HG03280 (cell line): Measurements from ENCODE around the gene GPC4.

Experiments used
- ATAC-seq: cut with Tn5 transposase; IDR thresholded peaks from one replicate; pipeline ENCODE4 v1.9.1; 2021; ENCODE audit warnings: mild to moderate bottlenecking, moderate library complexity; ENCODE audit not compliant: unreplicated experiment

Gene GPC4

DNA sequence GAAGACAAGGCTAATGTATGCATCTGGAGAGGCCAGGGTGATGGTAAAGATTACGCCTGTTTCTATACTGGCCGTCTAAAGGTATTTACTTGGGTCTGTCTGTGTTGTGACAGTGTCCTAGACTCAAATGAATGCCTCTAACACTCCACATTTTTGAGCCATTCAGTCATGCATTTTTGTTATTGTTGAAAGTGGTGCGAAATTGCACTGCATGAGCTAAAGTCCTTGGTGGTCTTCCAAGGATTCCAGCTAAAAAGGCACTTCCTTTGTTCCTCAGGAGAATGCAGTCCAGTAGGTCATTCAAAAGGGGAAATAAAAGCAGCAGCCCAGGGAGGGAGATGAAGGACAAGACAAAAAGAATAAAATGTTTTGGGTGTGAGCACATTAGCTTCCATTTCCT lies 3.0 kb downstream of the GPC4 start:
- no peak for ATAC-seq

DNA sequence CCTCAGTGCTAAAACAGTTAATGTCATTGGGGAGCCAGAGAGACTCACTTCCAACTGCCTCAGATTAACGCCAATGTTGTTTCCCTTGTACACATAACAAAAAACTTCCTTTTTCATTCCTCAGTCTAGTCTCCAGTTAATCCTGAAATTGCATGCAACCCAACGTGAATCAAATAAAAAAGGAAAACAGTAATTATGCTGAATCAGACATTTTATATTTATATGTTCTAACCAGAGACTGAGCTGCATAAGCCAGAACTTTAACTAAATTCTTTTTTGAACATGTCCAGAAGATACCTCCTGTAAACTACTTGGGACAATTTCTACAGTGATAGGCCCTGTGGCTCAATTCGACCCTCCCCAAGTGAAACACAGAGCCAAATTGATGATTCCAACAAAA lies 4.7 kb downstream of the GPC4 start:
- no peak for ATAC-seq

DNA sequence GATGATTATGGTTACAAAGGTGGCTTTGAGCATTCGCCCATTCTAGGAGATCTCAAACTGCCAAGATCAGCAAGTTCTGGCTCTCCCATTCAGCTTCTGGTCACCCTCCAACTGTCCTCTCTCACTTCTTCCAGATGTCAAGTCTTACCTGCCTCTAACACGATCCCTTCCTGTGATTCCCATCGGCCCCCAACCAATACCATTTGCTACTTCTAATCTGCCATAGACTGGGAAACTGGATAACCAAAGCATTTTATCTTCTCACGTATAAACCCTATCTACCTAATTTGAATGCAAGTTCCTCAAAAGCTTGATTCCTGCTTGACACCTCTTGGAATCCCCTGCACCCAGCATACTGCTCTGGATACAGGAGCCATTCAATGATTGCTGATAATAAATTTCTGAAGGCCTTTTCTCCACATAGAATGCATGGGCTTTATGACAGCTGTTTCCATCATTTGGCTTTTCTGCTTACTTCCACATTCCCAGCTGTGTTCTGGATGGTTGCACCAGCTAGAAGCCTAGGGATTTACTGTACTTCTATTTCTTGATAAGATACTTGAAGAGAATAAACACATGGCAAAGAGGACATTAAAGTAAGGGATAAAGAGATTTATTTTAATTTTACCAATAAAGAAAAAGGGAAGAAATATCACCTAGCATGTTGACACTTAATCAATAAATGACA lies 9.6 kb downstream of the GPC4 start:
- ATAC-seq: no peak

DNA sequence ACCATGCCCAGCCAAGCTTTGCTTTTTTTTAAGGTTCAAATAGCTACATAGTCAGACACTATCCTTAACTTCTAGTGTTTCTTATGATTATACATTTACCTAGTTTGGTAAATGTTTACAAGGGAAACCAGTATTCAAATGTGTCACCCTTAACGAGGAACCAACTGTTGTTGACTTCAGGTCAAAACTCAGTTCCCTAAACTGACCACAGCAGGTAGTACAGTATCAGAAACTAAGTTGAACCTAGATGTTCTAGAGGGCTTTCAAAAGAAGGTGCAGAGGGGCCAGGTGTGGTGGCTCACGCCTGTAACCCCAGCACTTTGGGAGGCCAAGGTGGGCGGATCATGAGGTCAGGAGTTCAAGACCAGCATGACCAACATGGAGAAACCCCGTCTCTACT lies 11.3 kb downstream of the GPC4 start:
- ATAC-seq: no peak

DNA sequence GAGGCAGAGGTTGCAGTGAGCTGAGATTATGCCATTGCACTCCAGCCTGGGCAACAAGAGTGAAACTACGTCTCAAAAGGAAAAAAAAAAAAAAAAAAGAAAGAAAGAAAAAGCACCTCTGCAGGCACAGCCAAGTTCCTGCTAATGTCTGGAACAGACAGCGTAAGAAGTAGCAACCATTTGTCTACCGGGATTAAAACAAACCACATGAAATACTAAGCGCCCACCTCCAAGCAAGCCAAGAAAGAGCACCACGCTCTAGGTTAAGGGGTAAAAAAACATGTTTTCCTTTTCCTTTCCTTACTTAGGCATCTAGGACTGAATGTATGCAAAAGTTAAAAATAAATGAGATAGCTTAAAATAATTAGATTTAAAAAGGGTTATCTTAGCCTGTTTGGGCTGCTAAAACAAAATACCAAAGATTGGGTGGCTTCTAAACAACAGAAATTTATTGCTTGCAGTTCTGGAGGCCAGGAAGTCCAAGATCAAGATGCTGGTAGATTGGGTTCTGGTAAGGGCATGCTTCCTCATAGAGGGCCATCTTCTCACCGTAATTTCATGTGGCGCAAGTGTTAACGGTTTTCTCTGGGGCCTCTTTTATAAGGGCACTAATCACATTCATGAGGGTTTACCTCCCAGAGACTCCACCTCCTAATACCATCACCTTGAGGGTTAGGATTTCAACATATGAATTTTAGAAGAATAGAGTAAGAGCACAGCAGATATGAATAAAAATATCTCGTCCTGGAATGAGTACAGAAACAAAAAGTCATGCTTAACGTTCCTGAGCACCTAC lies 12.3 kb downstream of the GPC4 start:
- no peak for ATAC-seq

DNA sequence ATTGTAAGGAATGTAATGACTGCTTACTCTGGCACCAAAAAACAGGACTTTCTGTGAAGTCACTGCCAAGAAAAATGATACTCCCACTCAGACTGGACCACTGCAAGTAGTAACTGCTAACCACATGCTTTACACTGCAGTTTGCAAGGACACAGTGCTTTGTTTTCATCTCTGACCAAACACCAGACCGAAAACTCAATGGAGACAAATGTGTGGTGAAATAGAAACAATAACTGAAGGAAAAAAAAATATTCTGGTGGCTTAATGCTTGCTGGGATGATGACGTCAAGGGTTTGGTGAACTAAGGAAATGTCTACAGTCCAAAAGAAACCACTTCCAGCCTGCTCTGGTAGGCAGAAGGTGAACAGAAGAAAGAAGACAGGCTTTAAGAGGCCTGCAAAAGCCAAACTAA lies 13.2 kb downstream of the GPC4 start:
- no peak for ATAC-seq

DNA sequence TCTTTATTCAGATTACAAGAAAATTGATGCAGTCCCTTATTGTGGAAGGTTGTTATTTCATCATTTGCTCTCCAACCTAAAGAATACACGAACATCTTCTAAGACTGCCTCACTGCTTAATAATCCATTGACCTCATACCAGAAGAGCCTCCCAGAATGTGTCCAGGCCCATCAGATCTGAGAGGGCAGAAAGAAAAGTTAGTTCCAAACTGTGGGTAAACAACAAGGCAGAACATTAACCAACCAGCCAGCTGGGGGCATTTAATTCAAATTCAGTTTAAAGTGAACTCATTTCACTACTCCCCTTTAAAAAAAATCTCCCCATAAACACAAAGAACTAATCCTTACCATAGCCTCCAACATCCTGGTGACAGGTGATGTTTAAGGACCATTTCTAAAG lies 13.8 kb downstream of the GPC4 start:
- no peak for ATAC-seq

DNA sequence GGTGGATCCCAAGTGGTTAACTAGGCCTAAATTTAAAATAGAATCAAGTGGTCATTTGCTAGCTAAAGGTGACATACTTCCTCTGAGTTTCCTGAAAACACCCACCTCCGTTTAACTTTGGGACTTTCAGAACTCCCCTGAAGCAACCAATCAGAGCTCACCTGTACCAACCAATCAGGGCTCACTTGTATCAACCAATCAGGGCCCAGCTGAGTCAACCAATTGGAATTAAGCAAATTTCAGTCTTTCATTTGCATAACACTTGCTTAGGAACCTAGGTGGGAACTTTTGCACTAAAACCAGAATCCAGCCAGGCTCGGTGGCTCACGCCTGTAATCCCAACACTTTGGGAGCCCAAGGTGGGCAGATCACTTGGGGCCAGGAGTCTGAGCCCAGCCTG lies 15.9 kb downstream of the GPC4 start:
- ATAC-seq: no peak

DNA sequence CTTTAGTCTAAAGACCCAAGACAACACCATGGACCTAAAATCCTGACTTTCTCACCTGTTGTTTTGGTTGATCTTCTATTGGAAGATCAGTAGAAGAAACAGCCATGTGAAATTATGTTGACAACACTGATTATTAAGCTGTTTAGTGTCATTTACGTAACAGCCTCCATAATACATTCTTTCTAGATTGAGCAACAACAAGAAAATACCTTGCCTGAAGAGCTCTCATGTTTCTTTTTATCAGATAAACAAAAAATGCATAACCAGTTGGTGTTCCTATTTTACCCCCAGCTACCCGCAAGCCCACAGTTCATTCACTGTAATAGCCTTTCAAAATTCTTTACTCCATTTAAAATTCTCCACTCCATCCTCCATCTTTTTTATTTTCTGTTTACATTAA lies 20.5 kb downstream of the GPC4 start:
- ATAC-seq: no peak

DNA sequence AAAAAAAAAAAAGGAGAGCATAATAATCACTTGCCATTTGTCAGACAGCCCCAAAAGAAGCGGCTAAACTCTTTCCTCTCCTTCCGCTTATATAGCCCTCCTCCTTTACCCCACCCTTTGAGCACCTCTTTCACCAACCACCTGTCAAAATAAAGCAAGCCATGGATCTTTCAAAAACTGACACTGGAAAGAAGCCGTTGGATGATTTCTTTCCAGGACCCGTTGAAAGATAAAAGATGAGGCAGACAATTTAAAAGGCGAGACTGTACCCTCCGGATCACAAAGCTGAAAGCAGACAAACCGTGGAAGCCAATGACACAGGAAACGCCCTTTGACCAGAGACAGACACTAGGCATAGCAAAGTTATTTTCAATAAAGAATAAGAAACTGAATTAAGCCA lies 22.6 kb downstream of the GPC4 start:
- ATAC-seq: no peak

DNA sequence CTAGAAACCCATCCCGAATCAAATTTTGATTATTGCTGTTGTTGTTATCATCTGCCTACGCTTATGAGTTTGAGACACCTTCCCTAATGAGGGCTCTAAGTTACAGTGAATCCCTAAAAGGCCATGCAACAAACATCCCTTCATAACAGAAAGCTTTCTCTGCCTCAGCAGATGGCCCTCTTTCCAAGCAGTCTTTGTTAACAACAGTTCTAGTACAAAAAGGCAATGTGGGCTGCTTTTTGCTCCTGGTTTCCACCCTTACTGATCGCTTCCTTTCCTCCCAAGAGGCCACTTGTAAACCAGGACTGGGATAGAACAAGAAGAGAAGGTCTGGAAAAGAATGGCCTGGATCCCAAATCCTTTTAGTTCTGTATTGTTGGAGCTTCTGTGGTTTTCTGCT lies 24.2 kb downstream of the GPC4 start:
- ATAC-seq: no peak

DNA sequence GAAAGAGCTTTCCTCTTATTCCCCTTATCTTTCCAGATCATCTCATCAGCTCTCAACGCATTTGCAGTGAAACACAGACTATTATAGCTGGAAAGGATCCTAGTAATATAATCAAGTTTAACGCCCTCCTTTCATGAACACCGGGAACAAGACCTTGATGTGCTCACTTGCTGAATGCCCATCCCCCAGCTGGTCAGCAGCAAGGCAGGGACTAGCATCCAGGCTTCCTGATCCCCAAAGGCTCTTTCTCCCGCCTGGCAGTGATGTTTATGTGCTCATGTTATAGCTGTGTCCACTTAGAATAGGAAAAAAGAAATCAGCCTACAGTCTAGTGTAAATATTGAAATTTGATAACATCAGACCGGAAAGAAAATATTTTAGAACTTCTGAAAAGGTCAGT lies 24.6 kb downstream of the GPC4 start:
- no peak for ATAC-seq

DNA sequence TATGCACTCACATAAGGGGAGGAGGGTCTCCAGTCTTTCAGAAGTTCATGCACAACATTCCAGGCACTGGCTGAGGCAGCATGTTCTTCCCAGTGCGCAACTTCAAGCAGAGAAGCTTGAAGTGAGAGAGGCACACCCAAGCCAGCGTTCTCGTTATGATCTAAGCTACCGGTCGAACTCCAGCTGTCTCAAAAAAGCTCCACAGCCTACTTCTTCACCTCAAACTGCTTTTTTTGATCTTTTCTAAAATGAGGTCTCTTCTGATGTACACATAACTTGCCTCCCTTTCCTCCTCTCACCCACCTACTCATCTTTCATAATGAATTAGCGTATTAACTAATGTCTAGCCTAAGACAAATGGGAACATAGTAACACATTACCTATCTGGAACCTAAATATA lies 25.3 kb downstream of the GPC4 start:
- no peak for ATAC-seq

DNA sequence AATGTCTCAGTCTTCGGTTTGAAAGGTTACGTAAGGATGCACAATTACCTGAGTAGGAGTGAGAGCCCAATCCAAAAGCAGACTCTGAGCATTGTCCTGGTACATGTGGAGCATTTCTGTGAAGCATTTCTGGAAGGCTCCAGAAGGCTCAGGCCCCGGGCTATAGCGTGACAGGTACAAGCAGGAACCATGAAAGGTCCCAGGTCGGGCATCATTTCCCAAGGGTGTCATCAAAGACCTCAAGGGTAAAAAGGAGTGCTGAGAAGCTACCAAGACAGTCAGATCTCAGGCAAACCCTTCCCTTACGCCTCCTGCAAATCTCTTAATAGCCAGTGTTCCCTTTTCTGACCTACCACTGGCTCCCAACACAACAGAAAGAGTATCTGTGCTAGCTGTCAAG lies 30.8 kb downstream of the GPC4 start:
- ATAC-seq: no peak

DNA sequence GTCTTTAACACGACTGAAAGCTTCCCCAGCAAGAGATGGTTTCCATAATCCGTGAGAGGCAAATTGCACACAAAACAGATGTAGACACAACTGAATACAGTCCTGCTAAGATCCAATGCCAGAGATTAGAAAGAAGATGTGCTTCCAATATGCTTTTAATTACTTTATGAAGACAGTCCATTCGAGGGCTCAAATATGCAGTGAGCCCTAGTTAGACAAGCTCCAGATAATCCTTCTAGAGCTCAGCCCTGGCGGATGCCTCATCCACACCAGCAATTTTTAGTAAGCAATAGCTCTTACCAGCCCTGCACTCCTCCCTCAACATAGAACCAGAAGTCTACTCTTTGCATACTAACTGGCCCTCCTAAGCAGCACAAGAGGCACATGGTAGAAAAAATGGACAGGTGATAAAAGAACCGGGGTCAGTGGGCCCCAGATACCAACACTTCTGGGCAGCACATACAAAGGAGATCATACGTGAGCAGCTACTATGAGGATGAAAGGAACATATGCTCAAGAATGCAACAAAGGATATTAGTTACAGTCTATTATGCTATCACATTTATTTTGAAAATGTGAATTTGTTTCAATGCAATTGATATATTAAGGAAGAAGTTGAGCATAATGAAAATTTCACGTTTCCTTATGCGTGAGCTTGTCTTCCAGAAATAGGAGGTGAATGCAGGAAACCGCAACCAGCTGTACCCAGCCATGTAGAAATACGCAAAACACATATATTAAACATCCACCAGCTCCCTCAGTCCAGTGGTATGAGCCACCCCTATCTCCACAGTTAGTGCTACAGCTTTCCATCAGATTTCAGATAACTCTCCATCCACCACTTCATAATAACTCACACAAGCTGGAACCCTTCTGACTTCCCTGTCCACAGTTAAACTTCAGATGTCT lies 34.3 kb downstream of the GPC4 start:
- ATAC-seq: no peak

DNA sequence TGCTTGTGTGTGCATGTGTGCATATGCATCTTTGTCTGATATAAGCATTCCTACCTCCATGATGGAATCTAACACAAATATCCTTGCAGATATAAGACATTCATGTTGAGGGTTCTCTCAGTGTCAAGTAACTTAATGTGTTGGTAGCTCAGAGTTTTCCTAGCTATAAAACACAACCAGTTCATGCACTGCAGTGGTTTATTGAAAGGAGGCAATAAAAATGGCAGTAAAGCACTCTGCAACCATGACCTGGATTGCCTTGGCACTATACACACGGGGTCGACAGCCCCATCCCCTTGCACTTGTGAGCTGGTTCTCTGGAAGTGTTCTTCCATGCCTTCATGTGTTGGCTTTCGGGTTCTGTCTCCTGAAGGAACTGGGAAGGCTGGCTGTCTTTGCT lies 38.9 kb downstream of the GPC4 start:
- ATAC-seq: no peak

DNA sequence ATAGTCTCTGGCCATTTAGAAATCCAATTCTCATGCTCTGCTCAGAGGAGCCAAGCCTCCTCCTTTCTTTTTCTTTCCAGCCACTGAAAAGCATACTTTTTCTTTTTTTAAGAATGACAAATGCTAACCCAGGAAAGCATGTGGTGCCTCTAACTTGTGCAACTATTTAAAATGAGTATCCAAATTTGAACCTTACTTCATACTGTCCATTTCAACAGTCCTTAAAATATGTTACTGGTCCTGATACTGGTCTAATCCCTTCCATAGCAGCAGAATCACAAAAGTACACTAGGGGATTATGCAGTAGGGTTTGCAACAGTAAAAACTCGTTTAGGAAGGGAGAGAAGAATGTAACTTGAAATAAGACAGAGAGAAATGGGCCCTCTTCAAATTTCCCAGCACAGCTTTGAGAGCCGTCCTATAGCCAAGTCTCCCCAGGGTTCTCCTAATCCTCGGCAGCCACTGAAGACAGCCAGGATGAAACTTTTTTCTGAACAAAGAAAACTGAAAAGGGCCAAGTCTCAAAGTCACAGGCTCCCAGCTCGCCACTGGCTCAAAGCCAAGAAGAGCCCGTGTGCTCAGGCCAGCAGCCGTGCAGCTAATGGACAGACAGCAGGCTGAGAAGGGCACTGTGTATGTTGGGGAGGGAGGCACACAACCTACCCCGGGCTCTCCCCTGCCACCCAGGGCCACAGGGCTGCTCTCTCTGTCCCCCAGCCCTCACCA lies 39.5 kb downstream of the GPC4 start:
- ATAC-seq: no peak

DNA sequence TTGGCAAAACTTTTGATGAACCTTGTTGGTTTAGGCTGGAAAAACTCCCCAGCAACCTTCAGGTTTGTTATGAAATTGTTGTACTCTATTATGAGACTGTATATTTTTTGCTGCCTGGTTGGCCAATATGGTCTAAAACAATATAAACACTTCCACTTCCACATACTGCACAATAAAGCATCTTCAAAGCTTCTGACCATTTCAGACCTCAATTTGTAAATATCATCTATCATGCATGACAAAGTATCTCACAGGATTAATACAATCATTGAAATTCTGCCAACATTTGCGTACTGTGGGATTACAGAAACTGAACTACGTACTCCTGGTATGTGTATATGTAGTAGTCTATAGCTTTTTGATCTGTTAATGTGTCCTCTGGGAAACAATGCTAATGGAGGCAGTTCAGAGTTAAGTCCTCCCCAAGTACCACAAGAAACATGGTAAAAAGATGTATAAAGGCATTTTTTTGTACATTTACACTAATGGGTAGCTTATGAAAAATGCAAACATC lies 40.4 kb downstream of the GPC4 start:
- ATAC-seq: no peak

DNA sequence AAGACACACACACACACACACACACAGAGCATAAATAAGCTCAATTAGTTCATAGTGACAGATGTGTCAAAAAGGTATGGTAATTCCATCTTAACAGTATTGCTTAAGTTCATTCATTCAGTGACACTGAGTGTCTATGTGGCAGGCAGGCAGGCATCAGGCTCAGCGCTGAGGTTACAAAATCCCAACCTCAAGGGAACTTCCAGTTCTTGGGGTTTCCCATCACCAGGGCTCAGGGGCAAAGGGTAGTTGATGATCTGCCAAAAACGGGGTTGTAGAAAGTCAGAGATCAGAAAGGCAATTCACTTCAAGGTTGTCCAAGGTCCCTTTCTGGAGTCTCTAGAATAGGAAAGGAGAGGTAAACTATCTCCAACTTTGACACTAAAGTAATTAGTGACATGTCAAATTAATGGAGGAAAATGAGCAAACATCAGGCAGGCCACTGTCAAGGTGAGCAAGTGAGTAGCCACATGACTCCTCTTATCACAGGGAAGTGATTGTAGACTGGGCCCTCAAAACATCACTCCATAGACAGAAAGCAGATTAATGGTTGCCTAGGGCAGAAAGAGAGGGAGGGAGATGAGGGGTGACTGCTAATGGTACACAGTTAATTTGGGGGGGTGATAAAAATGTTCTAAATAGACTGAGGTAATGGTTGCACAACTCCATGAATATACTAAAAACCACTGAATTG lies 41.8 kb downstream of the GPC4 start:
- ATAC-seq: no peak

DNA sequence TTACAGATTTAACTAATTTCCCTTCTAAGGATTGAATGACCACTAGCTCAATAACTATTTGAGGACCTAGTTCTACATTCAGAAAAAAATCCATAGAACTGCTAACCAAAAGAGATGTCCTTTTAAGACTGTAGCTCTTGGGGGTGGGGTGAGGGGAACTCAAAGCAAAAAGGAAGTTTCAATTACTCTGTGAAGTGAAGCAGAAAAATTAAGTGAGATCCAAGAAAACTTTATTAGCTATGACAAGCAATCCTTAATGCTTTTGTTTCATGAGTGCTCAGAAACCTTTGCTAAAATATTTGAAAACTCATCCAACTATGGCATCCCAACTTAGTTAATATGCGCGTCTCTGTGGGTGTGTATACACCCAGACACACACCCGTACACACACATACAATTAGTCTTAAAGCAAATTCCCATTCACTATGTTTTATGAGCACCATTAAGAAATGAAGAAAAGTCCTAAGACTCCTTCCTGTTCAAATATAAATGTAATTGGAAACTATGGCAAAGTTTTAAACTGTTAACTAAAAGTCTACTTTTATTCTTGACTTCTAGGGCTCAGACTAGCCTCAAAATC lies 44.5 kb downstream of the GPC4 start:
- ATAC-seq: no peak
